ENCODE results near the gene SLC25A34.

- TF ChIP-seq REST (tag by site-specific recombination; IDR thresholded peaks at IDR 0.05) (no peak), ZNF18 (tag by site-specific recombination; IDR thresholded peaks at IDR 0.05) (no peak), ELK4 (IDR thresholded peaks at IDR 0.05; ENCODE audit: borderline replicate concordance, low read depth, low read length) (no peak), ZNF398 (tag by site-specific recombination; IDR thresholded peaks at IDR 0.05) (no peak), CTCF (tag by site-specific recombination; IDR thresholded peaks at IDR 0.05) (no peak), ZBTB21 (tag by site-specific recombination; IDR thresholded peaks at IDR 0.05) (no peak), ZNF148 (tag by site-specific recombination; IDR thresholded peaks at IDR 0.05; ENCODE audit: borderline replicate concordance) (no peak), TCF7L2 (IDR thresholded peaks at IDR 0.05; ENCODE audit: borderline replicate concordance, low read depth, low read length) (no peak)
Measured at GRCh38 chr1:15698201-15698600, 37.9 kb upstream of the SLC25A34 start.

All from HEK293 (cell line).